ENCODE data around the gene ZNF497.

- no peak for TF ChIP-seq CTCF (IDR thresholded peaks at IDR 0.05; ENCODE audit: low read depth, low read length, poor library complexity, severe bottlenecking)
- TF ChIP-seq EZH2phosphoT487 (IDR thresholded peaks at IDR 0.05; ENCODE audit: borderline replicate concordance, low read length), result no peak
Measured at GRCh38 chr19:58311345-58311865, 51.1 kb downstream of the ZNF497 start.
